HuH-7 (cell line): ENCODE measurements around the gene FRMPD4.
"Not testable (repeated sequence)": the region's sequence is repeated elsewhere in the genome, so short reads cannot be mapped to it uniquely, and the experiment has no call there.

Source experiments
- DNase-seq: peaks from one replicate; pipeline ENCODE4 v3.0.0; 2011; ENCODE audit warnings: low spot score

Gene FRMPD4

DNA sequence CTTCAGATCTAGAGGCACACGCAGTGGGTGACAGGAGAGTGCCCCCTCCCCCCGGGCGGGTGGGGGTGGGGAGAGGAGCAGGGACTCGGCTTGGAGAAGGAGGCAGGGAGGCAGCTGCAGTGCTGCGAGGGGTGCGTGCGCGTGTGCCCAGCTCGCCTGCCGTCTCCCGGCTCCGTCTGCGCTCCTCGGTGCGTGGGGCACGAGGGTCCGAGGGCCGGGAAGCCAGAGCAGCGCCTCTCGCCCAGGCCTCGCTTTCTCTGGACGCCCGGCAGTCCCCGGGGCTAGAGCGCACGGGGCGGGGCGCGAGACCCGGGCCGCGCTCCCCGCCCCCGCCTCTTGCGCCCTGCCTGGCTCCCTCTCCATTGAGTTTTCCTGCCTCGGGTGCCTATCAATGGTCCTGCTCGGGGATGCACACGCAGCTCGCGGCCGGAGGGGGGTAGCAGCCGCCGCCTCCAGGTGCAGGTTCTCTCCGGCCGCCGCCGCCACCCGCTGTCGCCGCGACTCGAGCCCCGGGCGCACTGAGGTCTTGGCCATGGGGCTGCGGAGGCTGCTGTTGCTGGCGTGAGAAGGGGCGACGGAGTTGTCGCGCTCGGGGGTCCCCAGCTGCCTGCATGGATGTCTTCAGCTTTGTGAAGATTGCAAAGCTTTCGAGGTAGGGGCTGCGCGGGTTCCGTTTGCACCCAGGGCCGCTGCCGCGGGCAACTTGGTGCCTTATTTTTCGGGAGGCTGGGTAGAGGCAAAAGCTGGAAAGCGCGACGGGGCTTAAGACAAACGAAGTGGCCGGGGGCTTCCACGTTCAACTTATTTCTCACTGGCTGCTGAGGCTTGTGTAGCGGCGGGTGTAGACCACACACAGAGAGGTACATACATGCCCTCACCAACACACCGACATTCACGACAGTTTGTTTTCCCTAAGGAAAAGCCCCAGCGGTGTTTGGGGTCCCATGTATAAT lies at the start of gene FRMPD4:
FRMPD4 (plus strand) TSS at position 113 of the 953 bp plus-strand sequence; CDS start at position 612, 499 bp downstream.
- DNase-seq = no peak

DNA sequence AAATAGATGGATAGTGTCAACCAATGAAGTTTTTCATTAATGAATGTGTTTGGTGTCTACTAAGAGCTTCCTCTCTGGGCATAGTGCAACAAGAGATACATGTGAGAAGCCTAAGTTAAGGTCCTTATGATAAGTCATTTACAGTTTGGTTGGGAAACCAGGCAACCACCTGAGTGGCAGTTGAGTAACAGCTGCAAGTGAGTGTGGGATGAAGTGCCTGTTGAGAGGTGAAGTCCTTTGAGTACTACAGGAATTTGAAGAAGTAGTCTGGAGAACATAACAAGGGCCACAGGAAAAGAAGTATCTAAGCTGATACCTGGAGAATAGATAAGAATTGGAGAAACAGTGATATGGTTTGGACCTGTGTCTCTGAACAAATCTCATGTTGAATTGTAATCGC lies 48.5 kb upstream of the FRMPD4 start:
- DNase-seq = no peak

DNA sequence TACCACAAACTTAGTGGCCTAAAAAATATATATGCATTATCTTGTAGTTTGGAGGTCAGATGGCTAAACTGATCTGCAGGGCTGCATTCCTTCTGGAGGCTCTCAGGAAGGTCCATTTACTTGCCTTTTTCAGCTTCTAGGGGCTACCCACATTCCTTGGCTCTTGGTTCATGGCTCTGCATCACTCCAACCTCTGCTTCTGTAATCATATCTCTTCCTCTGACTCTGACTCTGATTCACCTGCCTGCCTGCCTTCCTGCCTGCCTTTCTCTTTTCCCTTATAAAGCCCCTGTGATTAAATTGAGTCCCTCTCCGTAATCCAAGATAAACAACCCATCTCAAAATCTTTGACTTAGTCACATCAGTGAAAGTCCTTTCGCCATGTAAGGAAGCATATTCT lies 25.0 kb upstream of the FRMPD4 start:
- DNase-seq = no peak

DNA sequence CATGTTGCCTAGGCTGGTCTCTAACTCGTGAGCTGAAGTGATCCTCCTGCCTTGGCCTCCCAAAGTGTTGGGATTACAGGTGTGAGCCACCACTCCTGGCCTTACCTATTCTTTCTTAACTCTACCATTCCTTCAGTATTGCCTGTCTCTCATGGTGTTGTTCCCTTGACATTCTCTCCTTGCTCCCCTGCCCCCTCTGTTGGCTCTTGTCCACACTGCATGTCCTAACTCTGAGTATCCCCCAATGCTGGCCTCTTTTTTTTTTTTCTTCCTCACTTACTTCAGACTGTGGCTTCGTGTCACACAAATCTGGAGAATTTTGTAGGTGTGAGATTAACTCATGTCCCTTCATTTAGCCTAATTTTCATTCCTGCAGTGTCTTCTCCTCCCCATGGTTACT lies 22.9 kb upstream of the FRMPD4 start:
- DNase-seq = no peak

DNA sequence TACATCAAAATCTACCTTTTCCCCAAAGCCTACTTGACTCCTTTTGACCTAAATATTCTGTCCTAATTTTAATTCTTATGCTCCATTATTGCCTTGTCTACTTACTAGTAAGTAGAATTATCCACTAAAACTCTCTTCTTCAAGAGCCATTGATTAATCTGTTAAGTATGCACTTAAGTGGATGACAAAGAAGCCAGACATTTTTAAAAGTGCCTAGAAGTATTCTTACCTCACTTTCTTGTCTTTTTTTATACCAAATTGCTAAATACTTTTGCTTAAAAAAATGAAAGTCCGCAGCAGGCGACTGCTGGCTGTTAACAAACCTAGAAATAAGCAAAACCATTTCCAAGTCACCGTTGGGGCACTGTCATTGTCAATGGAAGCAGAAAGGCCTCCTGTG lies 20.1 kb upstream of the FRMPD4 start:
- no peak for DNase-seq

DNA sequence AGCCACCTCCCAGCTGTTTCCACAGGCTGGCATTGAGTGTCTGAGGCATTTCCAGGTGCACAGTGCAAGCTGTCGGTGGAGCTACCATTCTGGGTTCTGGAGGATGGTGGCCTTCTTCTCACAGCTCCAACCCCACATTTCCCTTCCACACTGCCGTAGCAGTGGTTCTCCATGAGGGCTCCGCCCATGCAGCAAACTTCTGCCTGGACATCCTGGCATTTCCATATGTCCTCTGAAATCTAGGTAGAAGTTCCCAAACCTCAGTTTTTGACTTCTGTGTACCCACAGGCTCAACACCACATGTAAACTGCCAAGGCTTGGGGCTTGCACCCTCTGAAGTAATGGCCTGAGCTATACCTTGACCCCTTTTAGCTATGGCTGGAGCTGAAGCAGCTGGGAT lies 10.3 kb upstream of the FRMPD4 start:
- DNase-seq = no peak

DNA sequence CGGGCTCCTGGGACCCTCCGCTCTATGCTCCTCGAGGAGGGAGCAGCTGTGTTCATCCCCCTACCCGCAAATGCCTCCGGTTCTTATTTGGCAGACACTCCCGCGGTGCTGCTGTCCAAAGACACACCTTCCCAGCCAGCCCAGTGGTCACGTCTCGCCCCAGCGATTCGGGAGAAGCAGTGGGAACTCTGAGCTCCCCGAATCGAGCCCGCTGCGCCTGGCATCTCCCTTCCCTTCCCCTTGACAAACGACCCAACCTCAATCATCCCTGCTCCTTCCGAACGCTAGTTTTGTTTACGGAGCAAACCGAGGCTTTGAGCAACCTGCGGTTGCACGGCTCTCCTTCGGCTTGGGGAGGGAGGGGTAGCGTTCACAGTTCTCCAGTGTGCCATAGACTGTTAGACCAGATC lies 317 bp upstream of the FRMPD4 start:
- DNase-seq = no peak

DNA sequence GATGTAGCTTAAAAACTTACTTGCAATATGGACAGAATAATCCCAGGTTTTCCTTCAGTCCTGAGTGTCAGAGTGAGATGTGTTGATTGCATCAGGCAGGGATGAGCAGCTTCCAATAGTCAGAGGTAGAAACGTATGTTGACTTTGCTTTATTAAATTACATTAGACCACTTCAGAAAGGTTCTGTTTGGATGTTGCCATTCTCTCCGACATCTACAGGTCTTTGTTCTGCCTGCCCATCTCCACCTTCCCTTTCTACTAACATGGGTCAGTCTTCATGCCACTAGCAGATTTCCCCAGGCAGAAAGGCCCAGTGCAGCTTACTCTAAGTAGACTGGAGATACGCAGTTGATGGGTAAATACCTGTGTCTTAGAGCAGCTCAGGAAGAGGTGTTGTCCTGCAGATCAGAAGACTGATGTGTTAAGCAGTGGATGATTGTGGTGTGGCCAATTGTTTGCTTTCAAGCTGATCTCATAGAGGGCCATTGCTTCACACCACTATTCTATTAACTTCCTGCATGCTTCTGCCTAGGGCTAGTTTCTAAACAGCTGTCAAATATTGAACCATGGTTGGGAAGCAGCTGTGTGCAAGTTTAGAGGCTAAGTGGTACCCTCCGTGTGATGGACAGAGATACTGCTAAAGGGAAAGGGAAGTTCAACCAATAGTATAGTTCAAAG lies 1.8 kb downstream of the FRMPD4 start:
- no peak for DNase-seq

DNA sequence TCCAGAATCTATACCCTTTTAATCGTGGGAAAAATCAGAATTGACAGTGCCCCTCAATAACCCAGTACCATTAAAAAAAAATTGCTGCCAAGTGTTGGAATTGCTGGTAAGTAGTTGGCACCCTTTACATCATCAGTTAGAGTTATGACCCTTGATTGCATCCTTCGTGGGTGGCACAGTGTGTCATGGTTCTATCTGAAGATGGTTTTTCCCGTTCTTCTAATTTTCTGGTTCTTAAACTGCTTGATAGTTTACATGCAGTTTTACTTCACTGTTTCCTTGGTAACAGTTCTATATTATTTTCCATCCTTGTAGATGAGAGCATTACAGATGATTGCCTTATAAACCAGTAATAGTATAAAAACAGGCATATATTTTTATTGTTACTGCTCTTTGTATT lies 3.2 kb downstream of the FRMPD4 start:
- DNase-seq = no peak

DNA sequence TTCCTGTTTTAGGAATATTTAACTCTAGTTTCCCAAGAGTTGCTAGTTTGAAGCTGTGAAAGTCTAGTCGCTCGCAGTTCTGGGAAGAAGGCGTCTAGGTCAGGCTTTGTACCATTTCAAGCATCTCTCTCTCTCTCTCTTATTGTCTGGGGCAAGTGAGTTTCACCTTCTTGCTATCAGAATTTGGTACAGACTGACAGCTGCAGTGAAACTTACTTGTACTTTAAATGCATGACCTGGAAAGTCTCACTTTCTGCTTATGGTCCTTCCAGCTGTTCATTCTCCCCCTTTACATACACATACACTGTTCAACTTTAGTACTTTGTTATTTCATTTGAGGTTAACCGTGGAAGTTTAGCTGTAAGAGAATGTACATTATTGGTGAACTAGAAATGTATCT lies 4.4 kb downstream of the FRMPD4 start:
- no peak for DNase-seq

DNA sequence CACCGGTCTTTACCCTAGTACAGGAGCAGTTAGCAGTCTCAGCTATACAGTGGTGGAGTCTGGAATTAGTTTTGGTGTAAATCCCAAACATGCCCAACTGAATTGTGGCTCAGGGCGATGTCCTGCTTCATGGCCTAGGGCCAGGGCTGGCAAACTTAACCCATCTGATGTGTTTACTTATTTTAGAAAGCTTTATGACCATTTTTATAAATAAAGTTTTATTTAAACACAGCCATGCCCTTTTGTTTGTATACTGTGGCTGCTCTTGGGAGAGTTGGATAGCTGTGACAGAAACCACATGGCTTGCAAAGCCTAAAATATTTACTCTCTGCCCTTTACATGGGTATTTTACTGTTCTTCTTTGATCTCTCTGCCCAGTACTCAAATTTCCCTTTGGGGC lies 7.1 kb downstream of the FRMPD4 start:
- no peak for DNase-seq

DNA sequence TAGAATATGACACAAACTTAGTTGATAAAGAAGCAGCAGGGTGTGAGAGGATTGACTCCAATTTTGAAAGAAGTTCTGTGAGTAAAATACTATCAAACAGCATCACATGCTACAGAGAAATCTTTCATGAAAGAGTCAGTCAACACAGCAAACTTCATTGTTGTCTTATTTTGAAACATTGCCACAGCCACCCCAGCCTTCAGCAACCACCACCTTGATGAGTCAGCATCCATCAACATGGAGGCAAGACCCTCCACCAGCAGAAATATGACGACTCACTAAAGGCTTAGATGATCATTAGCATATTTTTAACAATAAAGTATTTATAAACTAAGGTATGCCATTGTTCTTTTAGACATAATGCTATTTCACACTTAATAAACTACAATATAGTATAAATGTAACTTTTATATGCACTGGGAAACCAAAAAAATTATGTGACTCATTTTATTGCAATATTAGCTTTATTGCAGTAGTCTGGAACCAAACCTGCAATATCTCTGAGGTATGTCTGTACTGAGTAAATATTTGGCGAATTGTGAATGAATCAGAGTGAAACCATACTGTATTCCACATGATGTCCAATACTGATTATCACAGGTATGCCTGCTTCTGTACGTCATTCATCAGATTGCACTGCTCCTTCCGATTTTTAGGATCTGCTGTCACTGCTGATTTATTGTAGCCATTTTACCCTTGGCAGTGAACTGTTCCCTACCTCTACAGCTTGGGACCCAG lies 11.6 kb downstream of the FRMPD4 start:
- DNase-seq = no peak

DNA sequence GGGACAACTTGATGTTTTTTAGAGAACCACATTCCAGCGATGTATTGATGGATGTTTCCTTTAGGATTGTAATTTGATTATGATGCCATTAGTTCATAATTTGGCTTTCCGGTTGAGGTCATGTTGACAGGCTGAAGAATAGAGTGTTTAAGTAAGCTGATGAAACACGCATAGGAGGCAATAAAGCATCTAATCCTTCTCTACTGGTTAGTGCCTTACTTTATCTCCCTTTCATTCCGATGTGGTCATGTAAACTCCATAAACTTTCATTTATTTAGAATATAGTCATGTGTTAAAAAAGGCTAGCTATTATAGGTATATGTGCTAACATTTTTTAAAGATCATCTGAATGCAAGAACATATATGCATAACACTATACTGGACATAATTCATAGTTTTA lies 15.0 kb downstream of the FRMPD4 start:
- DNase-seq = no peak

DNA sequence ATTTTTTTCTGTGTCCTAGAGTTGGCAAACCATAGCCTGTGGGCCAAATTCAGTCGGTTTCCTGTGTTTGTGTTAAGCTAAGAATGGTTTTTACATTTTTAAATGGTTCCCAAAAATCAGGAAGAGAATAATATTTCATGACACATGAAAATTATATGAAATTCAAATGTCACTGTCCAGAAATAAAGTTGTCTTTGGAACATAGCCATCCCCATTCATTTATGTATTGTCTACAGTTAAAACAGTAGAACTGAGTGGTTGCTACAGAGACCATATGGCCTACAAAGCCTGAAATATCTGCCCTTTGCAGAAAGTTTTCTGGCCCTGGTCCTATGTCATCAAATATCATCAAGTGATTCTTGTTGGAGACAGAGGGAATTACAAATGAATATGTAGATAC lies 15.5 kb downstream of the FRMPD4 start:
- DNase-seq = no peak

DNA sequence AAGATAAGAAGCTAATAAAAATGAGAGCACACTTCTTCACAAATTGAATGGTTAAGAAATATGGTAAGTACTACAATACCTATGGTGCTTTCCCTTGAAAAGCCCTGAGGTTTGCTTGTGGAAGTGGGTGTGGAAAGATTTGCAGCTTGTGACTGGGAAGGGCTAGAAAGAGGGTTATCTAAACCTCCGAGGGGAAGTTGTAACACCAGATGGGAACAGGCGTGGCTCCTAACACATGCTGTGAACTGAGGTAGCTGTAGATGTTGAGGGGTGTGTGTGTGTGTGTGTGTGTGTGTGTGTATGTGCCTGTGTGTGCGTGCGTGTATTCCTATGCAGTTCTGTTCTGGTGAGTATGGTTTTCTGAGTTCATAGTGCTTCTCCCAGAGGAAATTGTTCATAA lies 21.5 kb downstream of the FRMPD4 start:
- DNase-seq = no peak

DNA sequence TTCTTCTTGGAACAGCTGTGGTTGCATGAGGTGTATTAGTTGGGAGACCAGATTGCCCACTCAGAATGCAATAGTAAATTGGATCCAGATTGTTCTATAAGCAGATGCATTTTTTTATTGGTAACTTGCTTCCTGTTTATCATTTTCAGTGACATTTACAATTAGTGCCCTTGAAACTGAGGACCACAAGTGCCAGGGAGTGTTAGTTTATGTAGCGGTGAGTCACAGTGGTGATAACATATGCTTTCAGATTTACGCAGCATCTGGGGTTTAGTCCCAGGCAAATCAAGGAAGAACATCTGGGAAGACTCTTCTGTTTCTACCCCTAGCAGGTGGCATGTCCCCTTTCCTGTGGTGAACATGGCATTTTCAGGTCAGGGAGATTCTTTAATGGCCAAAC lies 24.1 kb downstream of the FRMPD4 start:
- no peak for DNase-seq

DNA sequence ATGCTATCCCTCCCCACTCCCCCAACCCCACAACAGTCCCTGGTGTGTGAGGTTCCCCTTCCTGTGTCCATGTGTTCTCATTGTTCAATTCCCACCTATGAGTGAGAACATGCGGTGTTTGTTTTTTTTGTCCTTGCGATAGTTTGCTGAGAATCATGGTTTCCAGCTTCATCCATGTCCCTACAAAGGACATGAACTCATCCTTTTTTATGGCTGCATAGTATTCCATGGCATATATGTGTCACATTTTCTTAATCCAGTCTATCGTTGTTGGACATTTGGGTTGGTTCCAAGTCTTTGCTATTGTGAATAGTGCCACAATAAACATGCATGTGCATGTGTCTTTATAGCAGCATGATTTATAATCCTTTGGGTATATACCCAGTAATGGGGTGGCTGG lies 25.9 kb downstream of the FRMPD4 start:
- DNase-seq = not testable (repeated sequence)

DNA sequence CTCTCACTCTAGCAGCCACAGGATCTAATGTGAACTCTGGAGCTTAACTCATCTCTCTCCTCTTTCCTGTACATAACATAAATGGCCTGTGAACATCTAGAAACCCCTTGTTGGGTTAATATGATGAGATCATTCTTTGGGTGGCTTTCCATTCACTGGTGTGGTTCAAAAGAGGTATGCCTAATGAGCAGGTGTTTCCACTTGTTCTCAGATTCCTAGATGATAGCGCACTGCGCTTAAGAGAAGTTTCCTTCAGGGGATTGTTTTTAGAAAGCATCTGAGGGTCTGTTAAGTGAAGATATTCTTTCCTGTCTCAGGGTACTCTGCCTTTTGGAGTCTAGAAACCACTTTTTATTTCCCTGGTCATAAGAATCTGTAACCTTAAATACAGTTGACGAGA lies 32.5 kb downstream of the FRMPD4 start:
- DNase-seq = no peak

DNA sequence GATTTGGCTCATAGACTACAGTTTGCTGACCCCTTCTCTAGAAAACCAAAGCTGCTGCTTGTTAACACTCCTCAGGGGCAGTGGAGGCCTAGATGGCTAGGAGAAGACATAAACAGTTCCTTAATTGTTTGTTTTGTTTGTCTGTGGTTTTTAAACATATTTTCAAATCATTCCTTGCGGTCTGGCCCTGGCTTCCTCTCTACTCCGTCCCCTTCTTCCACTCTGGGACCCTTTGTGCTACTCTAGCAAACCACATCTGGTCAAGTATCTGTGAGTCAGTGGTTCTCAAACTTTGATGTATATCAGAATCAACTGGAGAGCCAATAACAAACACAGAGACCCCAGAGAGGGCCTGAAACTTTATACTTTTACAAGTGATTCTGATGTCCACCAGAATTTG lies 36.1 kb downstream of the FRMPD4 start:
- DNase-seq = no peak

DNA sequence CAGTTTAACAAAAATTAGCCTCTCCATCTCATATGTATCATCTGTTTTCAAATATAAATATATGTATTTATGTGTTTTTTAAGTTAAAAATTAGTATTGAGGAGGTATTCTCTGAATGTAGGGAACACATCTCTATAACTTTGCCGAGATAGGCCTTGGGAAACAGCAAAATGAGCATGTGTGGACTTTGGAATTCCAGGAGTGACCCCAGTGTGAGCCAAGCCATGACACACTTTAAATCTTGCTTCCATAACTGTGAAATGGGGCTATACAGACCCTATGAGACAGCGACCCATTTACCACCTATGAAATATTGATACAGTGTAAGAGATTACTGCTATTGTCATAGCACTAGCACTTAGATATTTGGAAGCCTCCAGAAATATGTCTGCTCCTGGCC lies 58.8 kb downstream of the FRMPD4 start:
- DNase-seq = no peak

DNA sequence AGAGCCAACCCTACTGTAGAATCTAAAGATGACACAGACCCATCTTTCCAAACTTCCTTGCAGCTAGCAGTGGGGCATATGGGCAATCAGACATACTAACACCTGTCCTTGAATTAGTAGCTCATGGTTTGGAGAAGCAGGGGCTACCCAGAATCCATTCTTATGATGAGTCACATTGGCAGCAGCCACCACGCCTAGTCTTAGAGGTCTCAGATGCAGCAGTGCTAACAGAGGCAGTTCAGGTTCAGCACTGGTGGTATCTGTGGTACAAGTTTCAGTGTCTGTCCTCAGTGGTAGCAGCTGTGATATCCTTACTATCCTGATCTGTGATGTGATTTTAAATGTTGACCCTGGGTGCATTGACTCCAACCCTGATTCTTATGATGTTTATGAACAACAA lies 68.1 kb downstream of the FRMPD4 start:
- DNase-seq = no peak

DNA sequence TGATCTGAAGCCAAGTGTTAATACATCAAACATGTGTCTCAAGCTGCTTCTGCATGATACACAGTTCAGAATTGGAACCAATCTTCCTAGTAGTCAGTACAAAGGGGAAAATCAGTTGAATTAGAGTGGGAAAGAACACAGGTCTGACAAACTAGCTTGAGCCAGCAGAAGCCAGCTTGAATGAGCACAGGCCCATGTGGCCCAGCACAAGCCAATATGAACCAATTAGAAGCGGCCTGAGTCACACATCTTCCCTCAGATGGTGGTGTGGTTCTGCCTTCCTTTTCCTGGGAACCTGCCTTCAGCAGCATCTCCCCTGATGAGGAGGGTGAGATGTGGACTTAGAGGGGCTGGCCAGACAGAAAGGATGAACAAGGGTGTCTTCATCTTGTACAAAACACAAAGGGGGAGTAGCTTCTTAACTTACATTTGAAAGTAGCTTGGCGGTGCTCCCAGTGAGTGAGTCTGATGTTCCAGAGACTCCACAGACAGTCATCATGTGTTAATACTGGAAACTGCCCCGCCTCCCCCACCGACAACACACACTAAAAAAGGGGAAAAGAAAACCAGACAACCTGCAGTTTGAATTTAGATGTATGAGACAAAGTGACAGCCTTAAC lies 72.0 kb downstream of the FRMPD4 start:
- no peak for DNase-seq
